H1 (cell line): ENCODE data around the gene LGALS12. TPM values are rescaled to one million over a fixed set of nuclear protein-coding genes. Genes with fewer than 3 reads are reported as not detected.
A peak's percentile ranks its signal among the peaks of the same experiment; 100 is the strongest.

Experiments
- CTCF ChIA-PET: fragments of 300-600 bp; sonication (Branson Sonifier 250); formaldehyde crosslinking; loops from one replicate; lab custom pipeline; 2021; ENCODE audit not compliant: partially characterized antibody; lab: Charles Lee
- POLR2A ChIA-PET: fragments of 300-600 bp; sonication (Branson Sonifier 250); formaldehyde crosslinking; loops from one replicate; lab custom pipeline; 2021; ENCODE audit warnings: inconsistent platforms; ENCODE audit not compliant: partially characterized antibody; lab: Charles Lee
- DNase-seq, 2 experiments: peaks; one replicate each; pipeline versions ENCODE4 v3.0.0 to v3.0.0-alpha.2; 2010 to 2022; ENCODE audit warnings: low spot score in 2 of 2, low read depth in 1 of 2, mixed read lengths in 1 of 2
- FAIRE-seq: peaks from 2 replicates; lab custom pipeline; 2011; peaks lifted over from hg19 to GRCh38; lab: Jason Lieb, UNC
- H2AFZ ChIP-seq: 2 replicates; pipeline ENCODE4 v1.8.1; 2012; ENCODE audit warnings: low read length, inconsistent platforms
- H2AK5ac ChIP-seq: 2 replicates; pipeline ENCODE4 v1.6.1; 2013; ENCODE audit warnings: low read depth, low read length
- H2BK120ac ChIP-seq: replicated peaks from 2 replicates; pipeline ENCODE3; 2013; ENCODE audit warnings: low read depth, low read length, inconsistent platforms
- H2BK12ac ChIP-seq: 2 replicates; pipeline ENCODE4 v1.6.1; 2013; ENCODE audit warnings: low read depth, low read length
- H2BK15ac ChIP-seq: 2 replicates; pipeline ENCODE4 v1.6.1; 2013; ENCODE audit warnings: low read length
- H2BK20ac ChIP-seq: 2 replicates; pipeline ENCODE4 v1.6.1; 2013; ENCODE audit warnings: low read length
- H2BK5ac ChIP-seq: 2 replicates; pipeline ENCODE4 v1.6.1; 2013; ENCODE audit warnings: low read depth, low read length
- H3K14ac ChIP-seq: 2 replicates; pipeline ENCODE4 v1.6.1; 2013; ENCODE audit warnings: inconsistent platforms; ENCODE audit not compliant: insufficient read length
- H3K18ac ChIP-seq: 2 replicates; pipeline ENCODE4 v1.6.1; 2013; ENCODE audit warnings: low read length; ENCODE audit errors: extremely low read depth
- H3K23ac ChIP-seq: 2 replicates; pipeline ENCODE4 v1.6.1; 2013; ENCODE audit warnings: inconsistent platforms; ENCODE audit not compliant: insufficient read length
- H3K23me2 ChIP-seq: 2 replicates; pipeline ENCODE4 v1.6.1; 2013; ENCODE audit warnings: low read depth, low read length
- H3K27ac ChIP-seq: 2 replicates; pipeline ENCODE4 v1.6.1; 2011; ENCODE audit warnings: low read depth, low read length, inconsistent platforms
- H3K27me3 ChIP-seq, 4 experiments: replicated peaks in 1 of 4; 1 replicate in 1 of 4; 2 replicates in 3 of 4; pipeline versions ENCODE4 v1.6.1 to v1.8.1; 2011 to 2013; ENCODE audit warnings: low read length in 3 of 4, mild to moderate bottlenecking in 3 of 4, inconsistent platforms in 2 of 4, mixed read lengths in 2 of 4, moderate library complexity in 1 of 4; ENCODE audit not compliant: control insufficient read depth in 3 of 4, insufficient read depth in 3 of 4; ENCODE audit errors: extremely low read depth in 1 of 4
- H3K36me3 ChIP-seq, 4 experiments: 2 replicates each; pipeline versions ENCODE4 v1.6.1 to v1.8.1; 2011 to 2013; ENCODE audit warnings: mild to moderate bottlenecking in 4 of 4, low read length in 3 of 4, moderate library complexity in 2 of 4, control low read depth in 1 of 4, inconsistent platforms in 1 of 4; ENCODE audit not compliant: insufficient read depth in 4 of 4, control insufficient read depth in 2 of 4
- H3K4ac ChIP-seq: replicated peaks from 2 replicates; pipeline ENCODE3; 2013; ENCODE audit warnings: low read length, low read depth, mixed read lengths, inconsistent platforms; ENCODE audit not compliant: insufficient read length
- H3K4me1 ChIP-seq, 4 experiments: replicated peaks in 1 of 4; 1 replicate in 1 of 4; 2 replicates in 3 of 4; pipeline versions ENCODE4 v1.6.1 to v1.8.1; 2011 to 2013; ENCODE audit warnings: low read length in 3 of 4, inconsistent platforms in 2 of 4, mixed read lengths in 1 of 4; ENCODE audit not compliant: insufficient read depth in 4 of 4, control insufficient read depth in 3 of 4
- H3K4me2 ChIP-seq, 2 experiments: 2 replicates each; pipeline versions ENCODE4 v1.6.1 to v1.8.1; 2011 to 2013; ENCODE audit warnings: low read depth in 2 of 2, low read length in 2 of 2, control low read depth in 1 of 2, inconsistent platforms in 1 of 2, mild to moderate bottlenecking in 1 of 2; ENCODE audit not compliant: insufficient read depth in 1 of 2
- H3K4me3 ChIP-seq, 4 experiments: fragments of 200-600, 300-600 bp in 1 of 4; sonication (generic), shearing (Covaris generic), sonication (Bioruptor Twin) in 1 of 4; 2 replicates each; pipeline versions ENCODE4 v1.5.1 to v1.8.1; 2011 to 2016; ENCODE audit warnings: low read length in 4 of 4, low read depth in 3 of 4, control low read depth in 2 of 4, inconsistent platforms in 2 of 4, mild to moderate bottlenecking in 2 of 4, mixed read lengths in 1 of 4, moderate library complexity in 1 of 4; ENCODE audit not compliant: insufficient read depth in 2 of 4; ENCODE audit errors: extremely low read depth in 1 of 4
- H3K56ac ChIP-seq: replicated peaks from 2 replicates; pipeline ENCODE3; 2013; ENCODE audit warnings: low read depth, mild to moderate bottlenecking, mixed read lengths, low read length, inconsistent platforms; ENCODE audit not compliant: insufficient read length
- H3K79me1 ChIP-seq: 2 replicates; pipeline ENCODE4 v1.6.1; 2013; ENCODE audit warnings: low read depth, low read length, control low read depth
- H3K79me2 ChIP-seq, 2 experiments: 2 replicates each; pipeline versions ENCODE4 v1.6.1 to v1.8.1; 2012 to 2013; ENCODE audit warnings: low read length in 2 of 2, mild to moderate bottlenecking in 2 of 2, inconsistent platforms in 1 of 2; ENCODE audit not compliant: insufficient read depth in 2 of 2, control insufficient read depth in 1 of 2
- H3K9ac ChIP-seq, 4 experiments: replicated peaks in 1 of 4; 1 replicate in 1 of 4; 2 replicates in 3 of 4; pipeline versions ENCODE4 v1.6.1 to v1.8.1; 2011 to 2013; ENCODE audit warnings: low read depth in 3 of 4, low read length in 3 of 4, control low read depth in 2 of 4, mild to moderate bottlenecking in 2 of 4, moderate library complexity in 2 of 4, inconsistent platforms in 1 of 4; ENCODE audit errors: extremely low read depth in 1 of 4
- H3K9me3 ChIP-seq, 2 experiments: 2 replicates each; pipeline versions ENCODE4 v1.6.1 to v1.8.1; 2012 to 2013; ENCODE audit warnings: mild to moderate bottlenecking in 2 of 2, moderate library complexity in 2 of 2, control low read depth in 1 of 2, inconsistent platforms in 1 of 2, low read depth in 1 of 2, low read length in 1 of 2, mixed read lengths in 1 of 2; ENCODE audit not compliant: insufficient read depth in 2 of 2
- H4K20me1 ChIP-seq, 2 experiments: replicated peaks in 1 of 2; 2 replicates each; pipeline versions ENCODE3 to v1.8.1; 2011 to 2013; ENCODE audit warnings: inconsistent platforms in 2 of 2, low read length in 2 of 2, mild to moderate bottlenecking in 1 of 2; ENCODE audit not compliant: insufficient read depth in 2 of 2, control insufficient read depth in 1 of 2
- H4K5ac ChIP-seq: 2 replicates; pipeline ENCODE4 v1.6.1; 2013; ENCODE audit warnings: low read length, low read depth, mixed read lengths, inconsistent platforms; ENCODE audit not compliant: insufficient read length
- H4K8ac ChIP-seq: 2 replicates; pipeline ENCODE4 v1.8.0; 2013; ENCODE audit warnings: mild to moderate bottlenecking, moderate library complexity, low read length, inconsistent platforms; ENCODE audit not compliant: insufficient read depth; ENCODE audit errors: extremely low read depth
- H4K91ac ChIP-seq: replicated peaks from 2 replicates; pipeline ENCODE3; 2013; ENCODE audit warnings: low read length, mixed read lengths, inconsistent platforms; ENCODE audit not compliant: insufficient read length
- BACH1 ChIP-seq: IDR thresholded peaks from 2 replicates; pipeline ENCODE4 v1.6.1; 2012; ENCODE audit warnings: low read length, improper control_type of control experiment
- MAFK ChIP-seq: IDR thresholded peaks from 2 replicates; pipeline ENCODE4 v1.6.1; 2012; ENCODE audit warnings: low read depth, mild to moderate bottlenecking, improper control_type of control experiment, low read length
- NANOG ChIP-seq: IDR thresholded peaks from 2 replicates; pipeline ENCODE4 v1.6.1; 2011; ENCODE audit warnings: low read length, low read depth, mild to moderate bottlenecking, inconsistent platforms; ENCODE audit not compliant: insufficient read depth, poor library complexity, severe bottlenecking
- PHF8 ChIP-seq: fragments of 200-600 bp; sonication (generic); conservative IDR thresholded peaks from 2 replicates; pipeline ENCODE4 v1.7.1; 2012; ENCODE audit warnings: low read depth, mild to moderate bottlenecking, inconsistent platforms, low read length, moderate library complexity
- RAD21 ChIP-seq, 2 experiments: IDR thresholded peaks in 1 of 2; conservative IDR thresholded peaks in 1 of 2; 2 replicates each; pipeline ENCODE4 v1.6.1; 2011; ENCODE audit warnings: low read depth in 2 of 2, low read length in 2 of 2, improper control_type of control experiment in 1 of 2, inconsistent platforms in 1 of 2, mild to moderate bottlenecking in 1 of 2, moderate library complexity in 1 of 2
- RNF2 ChIP-seq: fragments of 200-900, 300-1000 bp; sonication (generic); IDR thresholded peaks from 2 replicates; pipeline ENCODE4 v1.7.1; 2016; ENCODE audit warnings: borderline replicate concordance, low read depth, mild to moderate bottlenecking, antibody characterized with exemption, low read length; ENCODE audit not compliant: poor library complexity, severe bottlenecking; ENCODE audit errors: missing control alignments
- SP1 ChIP-seq: IDR thresholded peaks from 2 replicates; pipeline ENCODE4 v1.6.1; 2011; ENCODE audit warnings: low read depth, low read length
- SP2 ChIP-seq: IDR thresholded peaks from 2 replicates; pipeline ENCODE4 v1.6.1; 2012; ENCODE audit warnings: mild to moderate bottlenecking, low read length, inconsistent platforms
- TCF12 ChIP-seq: IDR thresholded peaks from 2 replicates; pipeline ENCODE4 v1.6.1; 2011; ENCODE audit warnings: low read depth, mild to moderate bottlenecking, low read length
- TEAD4 ChIP-seq: IDR thresholded peaks from 2 replicates; pipeline ENCODE4 v1.6.1; 2012; ENCODE audit warnings: low read depth, low read length, inconsistent platforms, mixed read lengths
- ZNF274 ChIP-seq: IDR thresholded peaks from 2 replicates; pipeline ENCODE4 v1.7.0; 2012; ENCODE audit warnings: low read length, borderline replicate concordance; ENCODE audit errors: extremely low read depth
- WGBS, 2 experiments: shearing (Covaris generic) in 1 of 2; methylation state at CpG; one replicate each; pipeline versions ENCODE4 v1.1.6 to v1.1.7; 2013 to 2015; ENCODE audit warnings: low lambda C conversion rate in 2 of 2, mixed read lengths in 2 of 2, inconsistent platforms in 1 of 2, low coverage in 1 of 2, missing lambda C conversion rate in 1 of 2; ENCODE audit not compliant: insufficient replicate concordance in 2 of 2, insufficient coverage in 1 of 2, insufficient read length in 1 of 2; ENCODE audit errors: extremely low coverage in 1 of 2, missing lambda C conversion rate in 1 of 2; 5-methylcytosine and 5-hydroxymethylcytosine counted together
- polyA plus RNA-seq, 7 experiments: library from polyadenylated mRNA; depleted of rRNA in 3 of 7; stranded (reverse) in 5 of 7; unstranded in 2 of 7; fragments of >200 nt in 5 of 7; fragments of 200-250 nt in 2 of 7; gene quantifications; 1 replicate in 5 of 7; 2 replicates in 1 of 7; 4 replicates in 1 of 7; pipeline versions ENCODE4 v1.2.1 to v1.2.3, GENCODE V29; 2011 to 2013; ENCODE audit warnings: missing spikeins in 2 of 7, mixed read lengths in 2 of 7
- total RNA-seq: library from RNA; stranded (reverse); fragmentation: NEBNext Ultra II Directional; extraction: Animal tissue kit (Norgen Biotek cat#: 25700); gene quantifications from 2 replicates; pipeline ENCODE4 v1.2.1, GENCODE V29; 2021

The LGALS12 gene
- total and polyA plus RNA-seq, 2 of the 8 experiments (the other 6 are each of a cell fraction or from before 2014, with no cell fraction given) = 1.6 to 2.9 TPM

DNA sequence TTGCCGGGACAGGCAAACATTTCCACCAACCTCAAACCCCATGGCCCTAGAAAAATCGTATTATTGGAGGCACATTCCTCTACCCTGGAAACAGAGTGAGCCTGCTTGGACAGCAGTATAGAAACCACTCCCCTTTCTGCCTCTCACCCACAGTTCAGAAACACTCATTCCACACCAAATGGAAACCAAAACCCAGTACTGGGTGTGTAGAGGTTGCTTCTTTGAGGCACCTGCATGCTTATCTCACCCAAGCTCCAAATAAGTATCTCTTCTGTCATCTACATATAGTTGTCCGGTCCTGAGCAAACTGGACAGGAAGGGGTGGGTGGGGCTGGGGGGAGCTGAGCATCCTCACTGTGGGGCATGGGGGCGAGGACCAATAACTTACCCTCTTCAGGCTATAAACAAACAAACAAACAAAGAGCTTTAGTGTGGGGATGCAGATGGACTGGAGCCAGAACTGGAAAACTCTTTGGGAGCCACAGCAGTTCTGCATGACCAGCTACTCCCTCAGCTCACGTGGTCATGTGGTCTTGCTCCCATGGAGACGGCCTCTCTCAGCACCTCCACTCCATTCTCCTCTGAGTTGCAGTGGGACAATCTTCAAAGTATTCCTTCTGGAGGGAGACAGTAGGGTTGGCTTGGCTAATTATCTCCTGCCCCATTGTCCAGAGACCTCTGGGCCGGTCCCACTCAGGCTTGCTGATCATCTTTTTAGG is 58.3 kb downstream of the LGALS12 start:
- H3K56ac ChIP-seq = no peak overlapping the region
- H3K4me3 ChIP-seq = no peak overlapping the region
- peak overlapping the region; percentile 34; the same call in 1 of the 2 replicates for H2BK20ac ChIP-seq
- 0 out of 2 replicates have a peak overlapping the region, but pooled peaks have one; percentile 1 for H2BK12ac ChIP-seq
- H2AFZ ChIP-seq = no peak overlapping the region
- no peaks in the 10 kb centered on the region for H3K79me1 ChIP-seq
- H2AK5ac ChIP-seq = peak overlapping the region; percentile 2; the same call in 1 of the 2 replicates
- peak overlapping the region; percentile 12 for H4K91ac ChIP-seq
- no peak overlapping the region for H3K14ac ChIP-seq
- 0 out of 2 replicates have a peak overlapping the region, but pooled peaks have one; percentile 38 for H3K18ac ChIP-seq
- no peaks in the 10 kb centered on the region; the same call in 1 of the 2 replicates for H3K23me2 ChIP-seq
- FAIRE-seq (no peak), DNase-seq (no peak)
- POLR2A ChIA-PET = interaction anchor here (1.2 to 3.7 kb wide), 2 partner anchors 11 to 759 kb away, joined by 3 to 12 read pairs; no protein-coding TSS in a partner anchor
- H3K23ac ChIP-seq = no peak overlapping the region
- H3K4me2 ChIP-seq = no peak overlapping the region
- H3K27ac ChIP-seq = no peak overlapping the region; the same call in 1 of the 2 replicates
- H3K4ac ChIP-seq = peak overlapping the region; percentile 47
- H3K4me1 ChIP-seq = peaks cover 0 to 5% (median 3%) of the 10 kb centered on the region in 4 experiments; a peak in 3 of 7 replicates
- no peaks in the 10 kb centered on the region for H3K79me2 ChIP-seq
- CTCF ChIA-PET = interaction anchor here (1.1 kb wide), 1 partner anchor 13 kb away, joined by 4 read pairs; no protein-coding TSS in a partner anchor
- no peaks in the 10 kb centered on the region for H3K9me3 ChIP-seq
- no peaks in the 10 kb centered on the region for H3K27me3 ChIP-seq
- H3K36me3 ChIP-seq = no peaks in the 10 kb centered on the region
- H4K8ac ChIP-seq = no peak overlapping the region
- 88% methylated on average over 7 of the region's 7 CpGs; no CpG with 5 or more reads in 1 of the 2 experiments for WGBS, 2 experiments
- no peak overlapping the region for H3K9ac ChIP-seq
- H2BK15ac ChIP-seq = no peak overlapping the region
- 0 out of 2 replicates have a peak overlapping the region, but pooled peaks have one; percentile 0 for H2BK5ac ChIP-seq
- no peaks in the 10 kb centered on the region for H4K20me1 ChIP-seq
- H2BK120ac ChIP-seq = no peak overlapping the region
- H4K5ac ChIP-seq = no peak overlapping the region
- no peak for TF ChIP-seq SP1
- no peak for TF ChIP-seq TEAD4
- no peak for TF ChIP-seq BACH1
- TF ChIP-seq PHF8 = no peak
- no peak for TF ChIP-seq ZNF274
- TF ChIP-seq TCF12 = no peak
- no peak for TF ChIP-seq RAD21 (IDR thresholded peaks at IDR 0.05 in 1 of 2, conservative IDR thresholded peaks at IDR 0.05 in 1 of 2; ENCODE audit: low read depth in 2 of 2, low read length in 2 of 2)
- no peak for TF ChIP-seq RNF2
- no peak for TF ChIP-seq SP2
- no peak for TF ChIP-seq NANOG
- no peak for TF ChIP-seq MAFK
